Measurements from ENCODE around the gene DNASE1L2.

DNASE1L2 gene

GRCh38 chr16:2205967-2206313, 30.3 kb upstream of the DNASE1L2 start:
- TF ChIP-seq, protein P1, sequence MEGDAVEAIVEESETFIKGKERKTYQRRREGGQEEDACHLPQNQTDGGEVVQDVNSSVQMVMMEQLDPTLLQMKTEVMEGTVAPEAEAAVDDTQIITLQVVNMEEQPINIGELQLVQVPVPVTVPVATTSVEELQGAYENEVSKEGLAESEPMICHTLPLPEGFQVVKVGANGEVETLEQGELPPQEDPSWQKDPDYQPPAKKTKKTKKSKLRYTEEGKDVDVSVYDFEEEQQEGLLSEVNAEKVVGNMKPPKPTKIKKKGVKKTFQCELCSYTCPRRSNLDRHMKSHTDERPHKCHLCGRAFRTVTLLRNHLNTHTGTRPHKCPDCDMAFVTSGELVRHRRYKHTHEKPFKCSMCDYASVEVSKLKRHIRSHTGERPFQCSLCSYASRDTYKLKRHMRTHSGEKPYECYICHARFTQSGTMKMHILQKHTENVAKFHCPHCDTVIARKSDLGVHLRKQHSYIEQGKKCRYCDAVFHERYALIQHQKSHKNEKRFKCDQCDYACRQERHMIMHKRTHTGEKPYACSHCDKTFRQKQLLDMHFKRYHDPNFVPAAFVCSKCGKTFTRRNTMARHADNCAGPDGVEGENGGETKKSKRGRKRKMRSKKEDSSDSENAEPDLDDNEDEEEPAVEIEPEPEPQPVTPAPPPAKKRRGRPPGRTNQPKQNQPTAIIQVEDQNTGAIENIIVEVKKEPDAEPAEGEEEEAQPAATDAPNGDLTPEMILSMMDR (IDR thresholded peaks at IDR 0.05; ENCODE audit: low read depth, low read length), result no peak
- Histone ChIP-seq H3K9me3 (ENCODE audit: severe bottlenecking) (no peaks in the 10 kb centered on the region), H3K27me3 (ENCODE audit: insufficient read depth, low read depth, severe bottlenecking) (no peaks in the 10 kb centered on the region), H3K36me3 (peaks cover 44% of the 10 kb centered on the region), H3K27ac (peak overlapping the region; percentile 99), H3K4me3 (ENCODE audit: low read depth, low read length) (peak overlapping the region; percentile 73)
- DNase-seq, result no peak

- Histone ChIP-seq H3K36me3 (peaks cover 45% of the 10 kb centered on the region), H3K27me3 (ENCODE audit: insufficient read depth, low read depth, severe bottlenecking) (no peaks in the 10 kb centered on the region), H3K27ac (peak overlapping the region; percentile 99), H3K9me3 (ENCODE audit: severe bottlenecking) (no peaks in the 10 kb centered on the region), H3K4me3 (ENCODE audit: low read depth, low read length) (no peak overlapping the region)
- TF ChIP-seq, protein P1 (IDR thresholded peaks at IDR 0.05; ENCODE audit: low read depth, low read length), result no peak
- no peak for DNase-seq
These were observed 29.8 kb upstream of the DNASE1L2 start for GRCh38 chr16:2206420-2206779.

GRCh38 chr16:2206780-2207433, 29.3 kb upstream of the DNASE1L2 start:
- Histone ChIP-seq H3K4me3 (ENCODE audit: low read depth, low read length) (no peak overlapping the region), H3K27me3 (ENCODE audit: insufficient read depth, low read depth, severe bottlenecking) (no peaks in the 10 kb centered on the region), H3K36me3 (peaks cover 50% of the 10 kb centered on the region), H3K27ac (peak overlapping the region; percentile 99), H3K9me3 (ENCODE audit: severe bottlenecking) (no peaks in the 10 kb centered on the region)
- no peak for DNase-seq
- TF ChIP-seq, protein P1 (IDR thresholded peaks at IDR 0.05; ENCODE audit: low read depth, low read length), result no peak

GRCh38 chr16:2207872-2208271, 28.4 kb upstream of the DNASE1L2 start:
- Histone ChIP-seq H3K36me3 (peaks cover 59% of the 10 kb centered on the region), H3K4me3 (ENCODE audit: low read depth, low read length) (no peak overlapping the region), H3K27me3 (ENCODE audit: insufficient read depth, low read depth, severe bottlenecking) (no peaks in the 10 kb centered on the region), H3K9me3 (ENCODE audit: severe bottlenecking) (no peaks in the 10 kb centered on the region), H3K27ac (peak overlapping the region; percentile 93)
- TF ChIP-seq, protein P1 (IDR thresholded peaks at IDR 0.05; ENCODE audit: low read depth, low read length), result no peak
- DNase-seq, result no peak

DNA sequence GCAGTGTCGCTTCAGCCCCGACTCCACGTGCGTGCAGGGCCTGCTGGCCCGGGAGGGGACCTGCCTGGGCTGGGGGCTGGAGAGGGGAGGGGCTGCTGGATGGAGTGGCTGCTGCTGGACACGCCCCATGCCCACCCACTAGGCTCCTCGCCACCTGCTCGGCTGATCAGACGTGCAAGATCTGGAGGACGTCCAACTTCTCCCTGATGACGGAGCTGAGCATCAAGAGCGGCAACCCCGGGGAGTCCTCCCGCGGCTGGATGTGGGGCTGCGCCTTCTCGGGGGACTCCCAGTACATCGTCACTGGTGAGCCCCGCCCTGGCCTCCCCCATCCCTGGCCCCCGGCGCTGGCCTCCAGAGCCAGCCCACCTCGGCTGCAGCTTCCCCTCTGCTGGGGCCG, 27.9 kb upstream of the DNASE1L2 start:
- H3K4me3 ChIP-seq (ENCODE audit: low read depth, low read length), result no peak overlapping the region
- no peak for DNase-seq
- TF ChIP-seq, protein P1 (IDR thresholded peaks at IDR 0.05; ENCODE audit: low read depth, low read length), result no peak

GRCh38 chr16:2208772-2209171, 27.5 kb upstream of the DNASE1L2 start:
- TF ChIP-seq, protein P1 (IDR thresholded peaks at IDR 0.05; ENCODE audit: low read depth, low read length), result no peak
- H3K36me3 ChIP-seq, result peaks cover 68% of the 10 kb centered on the region
- no peak for DNase-seq
- H3K4me3 ChIP-seq (ENCODE audit: low read depth, low read length), result no peak overlapping the region
- no peaks in the 10 kb centered on the region for H3K27me3 ChIP-seq (ENCODE audit: insufficient read depth, low read depth, severe bottlenecking)
- H3K9me3 ChIP-seq (ENCODE audit: severe bottlenecking), result no peaks in the 10 kb centered on the region
- H3K27ac ChIP-seq, result peak overlapping the region; percentile 93

More for the DNA sequence above, 27.9 kb upstream of the DNASE1L2 start:
- H3K9me3 ChIP-seq (ENCODE audit: severe bottlenecking), result no peaks in the 10 kb centered on the region
- H3K27ac ChIP-seq, result peak overlapping the region; percentile 93
- peaks cover 64% of the 10 kb centered on the region for H3K36me3 ChIP-seq
- H3K27me3 ChIP-seq (ENCODE audit: insufficient read depth, low read depth, severe bottlenecking), result no peaks in the 10 kb centered on the region
